Hepatocyte (in vitro differentiated cells): ENCODE data around the gene STXBP5L. TPM values are rescaled to one million over a fixed set of nuclear protein-coding genes. Genes with fewer than 3 reads are reported as not detected.
A peak's percentile ranks its signal among the peaks of the same experiment; 100 is the strongest.

Source experiments
- DNase-seq: peaks from one replicate; pipeline ENCODE4 v3.0.0-alpha.2; 2016; ENCODE audit warnings: low spot score
- H2AFZ ChIP-seq: fragments of 200-600 bp; sonication (generic); 2 replicates; pipeline ENCODE4 v1.6.0; 2016; ENCODE audit warnings: antibody characterized with exemption, mild to moderate bottlenecking
- H3K27ac ChIP-seq: fragments of 200-600 bp; sonication (generic); 2 replicates; pipeline ENCODE4 v1.5.1; 2016; ENCODE audit warnings: mild to moderate bottlenecking
- H3K27me3 ChIP-seq: fragments of 200-600 bp; sonication (generic); 2 replicates; pipeline ENCODE4 v1.6.1; 2016
- H3K36me3 ChIP-seq: fragments of 200-600 bp; sonication (generic); replicated peaks from 2 replicates; pipeline ENCODE4 v1.5.1; 2016; ENCODE audit warnings: low read depth; ENCODE audit not compliant: insufficient read depth
- H3K4me1 ChIP-seq: fragments of 200-600 bp; sonication (generic); 2 replicates; pipeline ENCODE4 v1.5.1; 2016; ENCODE audit warnings: mild to moderate bottlenecking, moderate library complexity; ENCODE audit not compliant: insufficient read depth
- H3K4me2 ChIP-seq: fragments of 200-600 bp; sonication (generic); 2 replicates; pipeline ENCODE4 v1.6.0; 2016
- H3K4me3 ChIP-seq: fragments of 200-600 bp; sonication (generic); 2 replicates; pipeline ENCODE4 v1.5.1; 2016; ENCODE audit warnings: mild to moderate bottlenecking
- H3K79me2 ChIP-seq: fragments of 200-600 bp; sonication (generic); 2 replicates; pipeline ENCODE4 v1.6.0; 2017; ENCODE audit warnings: mild to moderate bottlenecking
- H3K9me2 ChIP-seq: fragments of 200-600 bp; sonication (generic); replicated peaks from 2 replicates; pipeline ENCODE4 v1.6.0; 2017; ENCODE audit warnings: mild to moderate bottlenecking; ENCODE audit not compliant: insufficient read depth
- H3K9me3 ChIP-seq: fragments of 200-600 bp; sonication (generic); 2 replicates; pipeline ENCODE4 v1.5.1; 2016; ENCODE audit warnings: low read depth, mild to moderate bottlenecking
- H4K20me1 ChIP-seq: fragments of 200-600 bp; sonication (generic); 2 replicates; pipeline ENCODE4 v1.6.0; 2016; ENCODE audit warnings: mild to moderate bottlenecking; ENCODE audit not compliant: insufficient read depth, poor library complexity, severe bottlenecking
- EZH2 ChIP-seq: fragments of 200-600 bp; sonication (generic); IDR thresholded peaks from 2 replicates; pipeline ENCODE4 v1.6.1; 2016; ENCODE audit warnings: antibody characterized with exemption, mild to moderate bottlenecking, borderline replicate concordance
- EZH2phosphoT487 ChIP-seq: fragments of 200-600 bp; sonication (generic); IDR thresholded peaks from one replicate; pipeline ENCODE4 v1.6.1; 2018; ENCODE audit warnings: antibody characterized with exemption, mild to moderate bottlenecking, low read depth, moderate library complexity; ENCODE audit not compliant: unreplicated experiment, severe bottlenecking
- WGBS: methylation state at CpG from one replicate; pipeline ENCODE4 v1.1.6; 2016; ENCODE audit warnings: low lambda C conversion rate; ENCODE audit errors: missing lambda C conversion rate; 5-methylcytosine and 5-hydroxymethylcytosine counted together
- polyA plus RNA-seq: library from polyadenylated mRNA; unstranded; fragments of >200 nt; fragmentation: Nextera tagmentation; extraction: Ambion mirVana; gene quantifications from 2 replicates; pipeline ENCODE4 v1.2.1, GENCODE V29; 2016
- total RNA-seq: library from RNA; depleted of rRNA; stranded (reverse); fragments of >200 nt; gene quantifications from 2 replicates; pipeline ENCODE4 v1.2.3, GENCODE V29; 2014
- TF ChIP-seq, protein P1 (sequence below): fragments of 200-600 bp; sonication (generic); IDR thresholded peaks from 2 replicates; pipeline ENCODE4 v1.5.1; 2016; ENCODE audit warnings: antibody characterized with exemption, mild to moderate bottlenecking; ENCODE audit not compliant: poor library complexity

STXBP5L gene
- total and polyA plus RNA-seq, 2 experiments from 2014 or later = 0.53 to 1.4 TPM

DNA sequence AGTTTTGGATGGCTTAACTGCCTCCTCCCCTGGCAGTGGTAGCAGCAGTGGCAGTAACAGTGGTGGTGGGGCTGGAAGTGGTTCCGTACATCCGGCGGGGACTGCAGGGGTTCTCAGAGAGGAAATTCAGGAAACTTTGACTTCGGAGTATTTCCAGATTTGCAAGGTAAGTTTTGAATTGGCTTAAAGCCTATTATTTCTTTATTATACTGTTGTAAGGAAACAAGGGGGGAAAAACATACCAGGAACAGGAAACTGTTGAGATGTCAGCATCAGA is 1.5 kb downstream of the STXBP5L start:
- H3K27ac ChIP-seq = no peak overlapping the region
- H3K4me1 ChIP-seq = peaks cover 8% of the 10 kb centered on the region
- H3K79me2 ChIP-seq = no peaks in the 10 kb centered on the region
- no peaks in the 10 kb centered on the region for H3K9me3 ChIP-seq
- WGBS = 8% methylated on average over 4 of the region's 4 CpGs
- H4K20me1 ChIP-seq = no peaks in the 10 kb centered on the region
- no peaks in the 10 kb centered on the region for H3K9me2 ChIP-seq
- H3K36me3 ChIP-seq = no peaks in the 10 kb centered on the region
- peak overlapping the region; percentile 27 for H3K4me3 ChIP-seq
- TF ChIP-seq EZH2 (peak; percentile 39), EZH2phosphoT487 (no peak)
- TF ChIP-seq, protein P1, sequence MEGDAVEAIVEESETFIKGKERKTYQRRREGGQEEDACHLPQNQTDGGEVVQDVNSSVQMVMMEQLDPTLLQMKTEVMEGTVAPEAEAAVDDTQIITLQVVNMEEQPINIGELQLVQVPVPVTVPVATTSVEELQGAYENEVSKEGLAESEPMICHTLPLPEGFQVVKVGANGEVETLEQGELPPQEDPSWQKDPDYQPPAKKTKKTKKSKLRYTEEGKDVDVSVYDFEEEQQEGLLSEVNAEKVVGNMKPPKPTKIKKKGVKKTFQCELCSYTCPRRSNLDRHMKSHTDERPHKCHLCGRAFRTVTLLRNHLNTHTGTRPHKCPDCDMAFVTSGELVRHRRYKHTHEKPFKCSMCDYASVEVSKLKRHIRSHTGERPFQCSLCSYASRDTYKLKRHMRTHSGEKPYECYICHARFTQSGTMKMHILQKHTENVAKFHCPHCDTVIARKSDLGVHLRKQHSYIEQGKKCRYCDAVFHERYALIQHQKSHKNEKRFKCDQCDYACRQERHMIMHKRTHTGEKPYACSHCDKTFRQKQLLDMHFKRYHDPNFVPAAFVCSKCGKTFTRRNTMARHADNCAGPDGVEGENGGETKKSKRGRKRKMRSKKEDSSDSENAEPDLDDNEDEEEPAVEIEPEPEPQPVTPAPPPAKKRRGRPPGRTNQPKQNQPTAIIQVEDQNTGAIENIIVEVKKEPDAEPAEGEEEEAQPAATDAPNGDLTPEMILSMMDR = no peak
- H3K4me2 ChIP-seq = peak overlapping the region; percentile 99
- H3K27me3 ChIP-seq = peaks cover 32% of the 10 kb centered on the region
- no peak for DNase-seq
- no peak overlapping the region for H2AFZ ChIP-seq

DNA sequence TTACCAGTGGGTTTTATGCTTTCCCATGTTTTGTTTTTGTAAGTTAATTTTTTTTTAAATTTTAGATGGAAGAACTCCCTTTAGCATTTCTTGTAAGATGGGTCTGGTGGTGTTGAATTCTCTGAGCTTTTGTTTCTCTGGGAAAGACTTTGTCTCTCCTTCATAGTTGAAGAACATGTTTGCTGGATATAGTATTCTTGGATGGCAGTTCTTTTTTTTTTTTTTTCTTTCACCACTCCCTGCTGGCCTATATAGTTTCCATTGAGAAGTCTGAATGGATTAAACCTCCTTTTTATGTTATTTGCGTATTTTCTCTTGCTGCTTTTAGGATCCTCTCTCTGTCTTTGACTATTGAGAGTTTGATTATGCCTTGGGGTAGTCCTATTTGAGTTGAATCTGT is 18.1 kb downstream of the STXBP5L start:
- no peaks in the 10 kb centered on the region for H3K36me3 ChIP-seq
- H3K4me3 ChIP-seq = no peak overlapping the region
- H3K27me3 ChIP-seq = no peaks in the 10 kb centered on the region
- H2AFZ ChIP-seq = no peak overlapping the region
- no peak overlapping the region for H3K4me2 ChIP-seq
- H3K9me3 ChIP-seq = peaks cover 3% of the 10 kb centered on the region
- 76% methylated on average over 1 of the region's 1 CpG for WGBS
- no peaks in the 10 kb centered on the region for H3K9me2 ChIP-seq
- TF ChIP-seq EZH2phosphoT487 (no peak), EZH2 (no peak)
- TF ChIP-seq, protein P1 = no peak
- H3K79me2 ChIP-seq = no peaks in the 10 kb centered on the region
- H3K27ac ChIP-seq = no peak overlapping the region
- H3K4me1 ChIP-seq = no peaks in the 10 kb centered on the region
- no peak for DNase-seq
- H4K20me1 ChIP-seq = no peaks in the 10 kb centered on the region

DNA sequence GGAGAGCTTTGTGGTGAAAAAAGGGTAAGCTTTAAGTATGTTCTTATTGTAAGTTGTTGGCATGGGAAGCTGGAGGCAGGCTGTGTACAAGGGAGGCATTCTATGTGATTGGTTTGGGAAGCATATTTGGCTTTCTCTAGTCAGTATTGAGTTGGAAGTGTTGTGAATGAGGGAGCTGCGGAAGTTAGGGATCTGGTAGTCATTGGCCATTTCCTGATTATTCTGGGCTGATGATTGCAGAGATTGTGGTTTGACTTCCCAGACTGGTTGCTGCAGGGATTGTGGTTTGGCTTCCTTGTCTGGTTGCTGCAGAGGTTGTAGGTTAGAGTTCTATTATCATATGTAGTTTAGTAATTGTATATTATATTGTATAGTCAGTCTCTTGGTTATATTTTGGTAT is 21.0 kb downstream of the STXBP5L start:
- DNase-seq = no peak
- Histone ChIP-seq H3K36me3 (no peaks in the 10 kb centered on the region), H3K27ac (no peak overlapping the region), H3K79me2 (no peaks in the 10 kb centered on the region), H4K20me1 (no peaks in the 10 kb centered on the region), H3K9me3 (peaks cover 3% of the 10 kb centered on the region), H3K4me1 (no peaks in the 10 kb centered on the region), H3K4me3 (no peak overlapping the region), H3K9me2 (no peaks in the 10 kb centered on the region), H3K27me3 (no peaks in the 10 kb centered on the region), H2AFZ (no peak overlapping the region), H3K4me2 (no peak overlapping the region)
- TF ChIP-seq, protein P1 = no peak
- TF ChIP-seq EZH2 = no peak
- 82% methylated on average over 1 of the region's 1 CpG for WGBS

DNA sequence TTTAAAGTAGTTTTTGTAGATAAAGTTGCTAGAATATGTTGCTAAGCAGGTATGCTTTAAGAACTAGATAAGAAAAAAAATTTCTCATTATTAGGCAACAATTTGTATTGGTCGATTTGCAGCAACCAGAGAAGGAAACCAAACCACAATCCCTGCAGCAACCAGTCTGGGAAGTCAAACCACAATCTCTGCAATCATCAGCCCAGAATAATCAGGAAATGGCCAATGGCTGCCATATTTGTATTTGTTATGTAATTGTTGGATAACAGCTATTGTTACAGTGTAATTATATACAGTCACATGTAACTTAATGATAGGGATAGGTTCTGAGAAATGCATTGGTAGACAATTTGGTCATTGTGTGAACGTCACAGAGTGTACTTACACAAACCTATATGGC is 23.6 kb downstream of the STXBP5L start:
- Histone ChIP-seq H3K27me3 (no peaks in the 10 kb centered on the region), H3K4me3 (no peak overlapping the region), H3K36me3 (no peaks in the 10 kb centered on the region), H3K9me2 (no peaks in the 10 kb centered on the region), H3K4me2 (no peak overlapping the region), H2AFZ (no peak overlapping the region), H3K79me2 (no peaks in the 10 kb centered on the region), H3K27ac (no peak overlapping the region), H3K4me1 (no peaks in the 10 kb centered on the region), H4K20me1 (no peaks in the 10 kb centered on the region), H3K9me3 (no peaks in the 10 kb centered on the region)
- TF ChIP-seq, protein P1 = no peak
- TF ChIP-seq EZH2 (no peak), EZH2phosphoT487 (no peak)
- DNase-seq = no peak
- WGBS = 77% methylated on average over 2 of the region's 2 CpGs
